HG03039 (cell line): ENCODE results near the gene APPBP2.

ENCODE experiments used
- ATAC-seq: cut with Tn5 transposase; IDR thresholded peaks from one replicate; pipeline ENCODE4 v1.9.1; 2021; ENCODE audit warnings: mild to moderate bottlenecking, moderate library complexity; ENCODE audit not compliant: unreplicated experiment

APPBP2 gene

GRCh38 chr17:60401819-60402218, 124.2 kb downstream of the APPBP2 start:
- no peak for ATAC-seq

- peak; percentile 53 for ATAC-seq
These were observed 127.6 kb downstream of the APPBP2 start for GRCh38 chr17:60398227-60398959.

- ATAC-seq: no peak
These were observed 129.6 kb downstream of the APPBP2 start for GRCh38 chr17:60396412-60396811.

- no peak for ATAC-seq
These were observed 130.5 kb downstream of the APPBP2 start for GRCh38 chr17:60395508-60396065.

GRCh38 chr17:60393840-60394723, 132.0 kb downstream of the APPBP2 start:
- ATAC-seq: no peak
